GM19328 (cell line): ENCODE results near the gene ABCG1.

Experiments used
- ATAC-seq: cut with Tn5 transposase; IDR thresholded peaks from one replicate; pipeline ENCODE4 v1.9.1; 2021; ENCODE audit warnings: mild to moderate bottlenecking, moderate library complexity; ENCODE audit not compliant: unreplicated experiment

Gene ABCG1

DNA sequence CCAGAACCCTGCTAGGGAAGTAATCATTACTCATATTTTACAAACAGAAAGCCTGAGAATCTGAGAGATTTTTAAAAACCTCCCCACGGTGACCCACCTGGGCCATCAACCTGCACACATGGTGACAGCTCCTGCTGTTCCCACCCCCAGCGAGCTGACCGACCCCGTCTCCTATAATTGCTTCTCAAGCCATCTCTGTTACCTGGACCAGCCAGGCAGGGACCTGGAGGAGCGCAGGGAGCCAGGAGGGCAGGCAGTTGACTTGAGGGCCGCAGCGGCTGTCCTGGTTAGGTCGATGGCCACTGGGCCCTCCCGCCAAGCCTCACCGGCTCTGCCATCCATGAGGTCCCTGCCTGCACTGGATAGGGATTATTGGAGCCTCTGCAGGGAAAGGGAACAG is 124.2 kb downstream of the ABCG1 start:
- no peak for ATAC-seq

DNA sequence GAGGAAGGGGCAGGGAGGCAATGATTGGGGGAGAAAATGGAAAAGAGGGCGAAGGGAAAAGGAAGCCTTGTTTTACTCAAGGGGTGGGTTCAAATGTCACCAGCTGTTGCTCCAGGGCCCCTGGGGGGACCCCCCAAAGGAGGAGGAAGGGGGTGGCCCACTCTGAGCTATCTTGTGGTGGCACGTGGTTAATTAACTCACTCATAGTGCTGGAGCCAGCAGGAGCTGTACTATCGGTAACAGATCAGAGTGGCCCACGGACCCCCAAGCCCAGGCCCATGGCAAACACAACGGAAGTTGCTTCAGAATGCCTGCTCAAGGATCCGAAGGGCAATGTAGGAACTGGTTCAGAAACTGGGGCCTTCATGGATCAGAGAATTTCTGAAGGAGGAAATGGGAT is 124.6 kb downstream of the ABCG1 start:
- no peak for ATAC-seq

DNA sequence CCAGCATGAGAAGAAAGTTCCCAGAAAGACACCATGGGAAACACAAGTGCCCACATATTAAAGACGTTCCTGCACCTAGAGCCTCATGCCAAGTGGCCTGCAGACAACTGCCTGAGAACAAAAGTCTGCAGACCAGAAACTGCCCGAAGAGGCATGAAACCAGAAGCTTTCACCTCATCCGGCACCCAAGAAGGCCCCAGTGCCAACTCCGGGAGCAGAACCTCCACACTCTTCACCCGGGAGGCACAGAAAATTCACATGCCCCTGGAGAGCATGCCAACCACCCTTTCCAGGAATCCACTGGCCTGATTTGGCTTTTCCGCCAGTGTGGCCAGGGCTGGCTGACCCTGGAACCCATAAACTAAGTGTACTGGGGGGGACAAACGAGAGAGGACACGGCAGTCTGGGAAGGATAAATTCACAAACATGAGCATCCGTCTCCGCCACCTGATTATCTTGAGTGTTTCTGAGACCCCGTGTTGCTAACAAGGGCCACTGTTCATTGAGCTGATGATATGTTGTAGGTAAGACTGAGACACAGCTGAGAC is 125.1 kb downstream of the ABCG1 start:
- no peak for ATAC-seq

DNA sequence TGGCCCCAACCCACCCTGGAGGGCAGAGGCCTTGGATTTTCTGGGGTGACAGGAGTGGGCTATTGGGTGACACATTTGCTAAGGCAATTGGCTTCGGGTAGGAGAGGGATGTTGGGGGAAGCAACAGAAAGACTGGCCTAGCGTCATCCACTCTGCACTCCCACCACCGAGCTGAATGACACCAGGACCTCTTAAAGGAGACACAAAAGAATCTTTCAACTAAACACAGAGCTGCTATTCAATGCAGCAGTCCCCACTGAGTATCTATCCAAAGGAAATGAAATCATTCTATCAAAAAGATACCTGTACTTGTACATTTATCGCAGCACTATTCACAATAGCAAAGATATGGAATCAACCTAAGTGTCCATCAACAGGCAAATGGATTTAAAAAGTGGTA is 125.7 kb downstream of the ABCG1 start:
- no peak for ATAC-seq

DNA sequence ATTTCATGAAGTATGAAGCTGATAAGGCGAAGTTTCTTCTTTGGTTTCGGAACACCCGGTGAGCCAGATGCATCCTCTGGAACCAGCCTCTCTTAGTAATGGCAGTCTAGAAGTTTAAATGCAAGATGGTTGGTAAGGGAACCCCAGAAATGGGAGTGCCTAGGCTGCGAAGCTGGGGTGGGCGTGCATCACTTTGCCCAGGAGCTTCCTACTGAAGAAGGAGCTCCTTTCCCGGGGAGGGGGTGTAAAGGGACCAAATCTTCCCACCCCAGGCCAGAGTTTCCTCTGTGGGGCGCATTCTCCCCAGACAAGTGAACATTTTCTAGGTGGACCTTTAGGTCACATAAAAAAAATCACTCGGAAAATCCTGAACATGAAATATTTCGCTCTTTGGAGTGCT is 127.5 kb downstream of the ABCG1 start:
- no peak for ATAC-seq
